IPS DF 4.7 (cell line): ENCODE data around the gene NAA30.

Experiments
- DNase-seq: peaks from one replicate; pipeline ENCODE4 v3.0.0-alpha.2; 2013; ENCODE audit warnings: low spot score; ENCODE audit errors: extremely low read depth

The NAA30 gene

GRCh38 chr14:57392830-57393229 lies 2.4 kb downstream of the NAA30 start:
- DNase-seq: no peak

GRCh38 chr14:57400556-57401494 lies 10.4 kb downstream of the NAA30 start:
- no peak for DNase-seq

- DNase-seq: no peak
Observed at GRCh38 chr14:57401501-57401900, 11.1 kb downstream of the NAA30 start.

- DNase-seq: no peak
Observed at GRCh38 chr14:57402173-57402852, 11.9 kb downstream of the NAA30 start.

- no peak for DNase-seq
Observed at GRCh38 chr14:57403521-57403864, 13.1 kb downstream of the NAA30 start.

- no peak for DNase-seq
Observed at GRCh38 chr14:57405562-57405961, 15.2 kb downstream of the NAA30 start.

GRCh38 chr14:57408037-57408436 lies 17.7 kb downstream of the NAA30 start:
- no peak for DNase-seq

GRCh38 chr14:57408634-57409033 lies 18.2 kb downstream of the NAA30 start:
- DNase-seq: no peak

GRCh38 chr14:57412341-57412740 lies 22.0 kb downstream of the NAA30 start:
- DNase-seq: no peak

- no peak for DNase-seq
Observed at GRCh38 chr14:57413849-57414248, 23.5 kb downstream of the NAA30 start.

- no peak for DNase-seq
Observed at GRCh38 chr14:57417228-57417627, 26.8 kb downstream of the NAA30 start.

- no peak for DNase-seq
Observed at GRCh38 chr14:57418999-57419398, 28.6 kb downstream of the NAA30 start.

GRCh38 chr14:57420033-57420432 lies 29.6 kb downstream of the NAA30 start:
- DNase-seq: no peak

- no peak for DNase-seq
Observed at GRCh38 chr14:57420986-57421385, 30.6 kb downstream of the NAA30 start.

- no peak for DNase-seq
Observed at GRCh38 chr14:57435923-57436322, 45.5 kb downstream of the NAA30 start.

- no peak for DNase-seq
Observed at GRCh38 chr14:57461777-57462320, 71.5 kb downstream of the NAA30 start.

GRCh38 chr14:57462551-57462950 lies 72.2 kb downstream of the NAA30 start:
- DNase-seq: no peak

- no peak for DNase-seq
Observed at GRCh38 chr14:57464008-57464730, 73.8 kb downstream of the NAA30 start.
